ENCODE measurements around the gene SMPD4. TPM values are rescaled to one million over a fixed set of nuclear protein-coding genes. Genes with fewer than 3 reads are reported as not detected.
"Not testable (repeated sequence)": the region's sequence is repeated elsewhere in the genome, so short reads cannot be mapped to it uniquely, and the experiment has no call there.

The SMPD4 gene
- 50.7 to 67.1 TPM (median 58.3 TPM) in 3 replicates for total RNA-seq
- long read RNA-seq, full-length matches to known transcripts: 87 of 131 reads
- long read RNA-seq, partial matches to known transcripts: 15 of 131 reads
- long read RNA-seq, other reads (novel, unspliced or antisense): 29 of 131 reads

- Mint-ChIP-seq H3K4me1 (ENCODE audit: low read depth) (peaks cover 30% of the 10 kb centered on the region), H3K9me3 (ENCODE audit: low read depth) (no peaks in the 10 kb centered on the region), H3K4me3 (ENCODE audit: unreplicated experiment) (peak within 1 kb of the TSS; percentile 90), H3K27me3 (ENCODE audit: low read depth) (no peaks in the 10 kb centered on the region), H3K36me3 (ENCODE audit: low read depth) (no peaks in the 10 kb centered on the region), H3K27ac (ENCODE audit: unreplicated experiment) (peak within 1 kb of the TSS; percentile 93)
- peak; percentile 98 for DNase-seq (ENCODE audit: low spot score)
- TF ChIP-seq CTCF (IDR thresholded peaks at IDR 0.05): no peak
These were observed at the start of gene SMPD4 for GRCh38 chr2:130181325-130181879. TSS of gene SMPD4 (minus strand) at chr2:130181602. CDS start at chr2:130176592, 5,010 bp downstream.

GRCh38 chr2:130230907-130231306 is 49.5 kb upstream of the SMPD4 start:
- not testable (repeated sequence) for H3K36me3 Mint-ChIP-seq (ENCODE audit: low read depth); DNase-seq (ENCODE audit: low spot score); H3K4me1 Mint-ChIP-seq (ENCODE audit: low read depth); H3K4me3 Mint-ChIP-seq (ENCODE audit: unreplicated experiment); H3K27ac Mint-ChIP-seq (ENCODE audit: unreplicated experiment); H3K9me3 Mint-ChIP-seq (ENCODE audit: low read depth)
- H3K27me3 Mint-ChIP-seq (ENCODE audit: low read depth): peaks cover 18% of the 10 kb centered on the region

- not testable (repeated sequence) for H3K27ac Mint-ChIP-seq (ENCODE audit: unreplicated experiment); H3K9me3 Mint-ChIP-seq (ENCODE audit: low read depth); H3K4me3 Mint-ChIP-seq (ENCODE audit: unreplicated experiment); H3K4me1 Mint-ChIP-seq (ENCODE audit: low read depth); H3K36me3 Mint-ChIP-seq (ENCODE audit: low read depth)
- peaks cover 20% of the 10 kb centered on the region for H3K27me3 Mint-ChIP-seq (ENCODE audit: low read depth)
- DNase-seq (ENCODE audit: low spot score): peak; percentile 75
These were observed 49.0 kb upstream of the SMPD4 start for GRCh38 chr2:130230376-130230775.

- peaks cover 22% of the 10 kb centered on the region for H3K27me3 Mint-ChIP-seq (ENCODE audit: low read depth)
- H3K27ac Mint-ChIP-seq (ENCODE audit: unreplicated experiment); H3K36me3 Mint-ChIP-seq (ENCODE audit: low read depth); H3K9me3 Mint-ChIP-seq (ENCODE audit: low read depth); H3K4me1 Mint-ChIP-seq (ENCODE audit: low read depth); H3K4me3 Mint-ChIP-seq (ENCODE audit: unreplicated experiment): not testable (repeated sequence)
- DNase-seq (ENCODE audit: low spot score): peak; percentile 77
These were observed 47.7 kb upstream of the SMPD4 start for GRCh38 chr2:130229161-130229510.

- H3K4me3 Mint-ChIP-seq (ENCODE audit: unreplicated experiment); H3K36me3 Mint-ChIP-seq (ENCODE audit: low read depth); H3K4me1 Mint-ChIP-seq (ENCODE audit: low read depth); H3K27ac Mint-ChIP-seq (ENCODE audit: unreplicated experiment); H3K9me3 Mint-ChIP-seq (ENCODE audit: low read depth): not testable (repeated sequence)
- peaks cover 24% of the 10 kb centered on the region for H3K27me3 Mint-ChIP-seq (ENCODE audit: low read depth)
- peak; percentile 75 for DNase-seq (ENCODE audit: low spot score)
These were observed 47.2 kb upstream of the SMPD4 start for GRCh38 chr2:130228467-130229160.

DNA sequence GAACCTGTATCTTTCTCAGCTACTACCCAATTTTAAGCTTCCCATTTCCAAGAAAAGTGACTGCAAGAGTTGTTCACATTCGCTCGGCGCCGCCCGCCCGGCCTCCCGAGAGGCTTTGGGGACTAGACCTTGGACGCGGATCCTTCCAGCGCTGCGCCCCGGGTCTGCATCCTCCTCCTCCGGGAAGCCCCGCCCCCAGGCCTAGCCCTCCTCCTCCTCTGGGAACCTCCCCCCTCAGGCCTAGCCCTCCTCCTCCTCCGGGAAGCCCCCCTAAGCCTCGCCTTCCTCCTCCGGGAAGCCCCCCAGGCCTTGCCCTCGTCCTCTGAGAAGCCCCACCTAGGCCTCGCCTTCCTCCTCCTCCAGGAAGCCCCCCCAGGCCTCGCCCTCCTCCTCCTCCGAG is 46.6 kb upstream of the SMPD4 start:
- H3K4me3 Mint-ChIP-seq (ENCODE audit: unreplicated experiment); H3K9me3 Mint-ChIP-seq (ENCODE audit: low read depth): not testable (repeated sequence)
- H3K27me3 Mint-ChIP-seq (ENCODE audit: low read depth): peaks cover 24% of the 10 kb centered on the region

GRCh38 chr2:130222523-130222922 is 41.1 kb upstream of the SMPD4 start:
- H3K36me3 Mint-ChIP-seq (ENCODE audit: low read depth); DNase-seq (ENCODE audit: low spot score); H3K27ac Mint-ChIP-seq (ENCODE audit: unreplicated experiment); H3K4me1 Mint-ChIP-seq (ENCODE audit: low read depth); H3K4me3 Mint-ChIP-seq (ENCODE audit: unreplicated experiment); H3K9me3 Mint-ChIP-seq (ENCODE audit: low read depth): not testable (repeated sequence)
- peaks cover 38% of the 10 kb centered on the region for H3K27me3 Mint-ChIP-seq (ENCODE audit: low read depth)

More for the DNA sequence above, 46.6 kb upstream of the SMPD4 start:
- not testable (repeated sequence) for H3K36me3 Mint-ChIP-seq (ENCODE audit: low read depth); H3K27ac Mint-ChIP-seq (ENCODE audit: unreplicated experiment); H3K4me1 Mint-ChIP-seq (ENCODE audit: low read depth)
- peak; percentile 90 for DNase-seq (ENCODE audit: low spot score)

GRCh38 chr2:130220505-130220904 is 39.1 kb upstream of the SMPD4 start:
- H3K9me3 Mint-ChIP-seq (ENCODE audit: low read depth); DNase-seq (ENCODE audit: low spot score); H3K4me1 Mint-ChIP-seq (ENCODE audit: low read depth); H3K4me3 Mint-ChIP-seq (ENCODE audit: unreplicated experiment); H3K36me3 Mint-ChIP-seq (ENCODE audit: low read depth); H3K27ac Mint-ChIP-seq (ENCODE audit: unreplicated experiment): not testable (repeated sequence)
- H3K27me3 Mint-ChIP-seq (ENCODE audit: low read depth): peaks cover 29% of the 10 kb centered on the region

DNA sequence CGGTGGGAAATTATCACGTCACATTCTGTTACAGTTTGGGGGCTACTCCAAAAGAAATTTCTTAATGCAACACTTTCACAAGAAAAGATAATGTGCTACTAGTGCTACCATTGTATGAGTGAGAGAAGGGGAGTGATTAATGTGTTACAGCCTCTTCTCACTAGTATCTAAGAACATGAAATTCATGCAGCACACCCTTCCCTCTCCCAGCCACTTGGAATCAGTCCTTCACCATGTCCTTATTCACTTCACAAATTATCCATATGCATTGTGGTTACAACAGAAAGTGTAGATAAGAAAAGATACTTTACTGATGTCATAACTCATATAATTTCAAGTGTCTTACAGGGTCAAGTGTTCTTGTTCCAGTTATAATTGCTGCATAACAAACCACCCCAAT is 37.7 kb upstream of the SMPD4 start:
- not testable (repeated sequence) for H3K36me3 Mint-ChIP-seq (ENCODE audit: low read depth); H3K4me1 Mint-ChIP-seq (ENCODE audit: low read depth); H3K27ac Mint-ChIP-seq (ENCODE audit: unreplicated experiment); H3K9me3 Mint-ChIP-seq (ENCODE audit: low read depth); H3K4me3 Mint-ChIP-seq (ENCODE audit: unreplicated experiment); DNase-seq (ENCODE audit: low spot score)
- H3K27me3 Mint-ChIP-seq (ENCODE audit: low read depth): peaks cover 31% of the 10 kb centered on the region

- H3K9me3 Mint-ChIP-seq (ENCODE audit: low read depth); DNase-seq (ENCODE audit: low spot score); H3K36me3 Mint-ChIP-seq (ENCODE audit: low read depth); H3K4me3 Mint-ChIP-seq (ENCODE audit: unreplicated experiment); H3K4me1 Mint-ChIP-seq (ENCODE audit: low read depth); H3K27ac Mint-ChIP-seq (ENCODE audit: unreplicated experiment): not testable (repeated sequence)
- peaks cover 18% of the 10 kb centered on the region for H3K27me3 Mint-ChIP-seq (ENCODE audit: low read depth)
These were observed 25.6 kb upstream of the SMPD4 start for GRCh38 chr2:130207051-130207450.

GRCh38 chr2:130203150-130203549 is 21.7 kb upstream of the SMPD4 start:
- H3K36me3 Mint-ChIP-seq (ENCODE audit: low read depth); H3K27me3 Mint-ChIP-seq (ENCODE audit: low read depth); H3K4me3 Mint-ChIP-seq (ENCODE audit: unreplicated experiment); H3K27ac Mint-ChIP-seq (ENCODE audit: unreplicated experiment); H3K9me3 Mint-ChIP-seq (ENCODE audit: low read depth); H3K4me1 Mint-ChIP-seq (ENCODE audit: low read depth); DNase-seq (ENCODE audit: low spot score): not testable (repeated sequence)

DNA sequence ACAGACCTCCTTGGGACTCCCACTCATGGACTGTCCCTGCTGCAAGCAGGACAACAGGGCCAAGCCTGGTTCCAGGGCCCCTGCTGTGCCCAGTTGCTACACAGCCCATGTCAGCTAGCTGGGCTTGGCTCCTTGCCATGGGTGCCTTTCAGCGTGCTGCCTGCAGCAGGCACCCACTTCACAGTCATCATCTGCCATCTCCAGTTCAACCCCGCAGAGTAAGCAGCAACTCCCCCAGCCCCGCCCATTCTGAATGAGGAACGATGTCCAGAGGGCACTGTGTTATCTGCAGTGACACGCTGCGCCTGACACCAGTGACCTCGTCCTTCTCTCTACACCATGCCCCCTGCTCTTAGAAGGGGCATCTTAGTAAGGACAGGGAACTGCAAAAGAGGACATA is 21.1 kb upstream of the SMPD4 start:
- not testable (repeated sequence) for H3K27me3 Mint-ChIP-seq (ENCODE audit: low read depth); DNase-seq (ENCODE audit: low spot score); H3K36me3 Mint-ChIP-seq (ENCODE audit: low read depth)

More for the DNA sequence above, 21.1 kb upstream of the SMPD4 start:
- not testable (repeated sequence) for H3K4me3 Mint-ChIP-seq (ENCODE audit: unreplicated experiment); H3K4me1 Mint-ChIP-seq (ENCODE audit: low read depth); H3K9me3 Mint-ChIP-seq (ENCODE audit: low read depth); H3K27ac Mint-ChIP-seq (ENCODE audit: unreplicated experiment)

All from chondrocyte (in vitro differentiated cells).